ENCODE measurements around the gene TAL1.

GRCh38 chr1:47190857-47191256, 41.2 kb downstream of the TAL1 start:
- TF ChIP-seq, protein P1, sequence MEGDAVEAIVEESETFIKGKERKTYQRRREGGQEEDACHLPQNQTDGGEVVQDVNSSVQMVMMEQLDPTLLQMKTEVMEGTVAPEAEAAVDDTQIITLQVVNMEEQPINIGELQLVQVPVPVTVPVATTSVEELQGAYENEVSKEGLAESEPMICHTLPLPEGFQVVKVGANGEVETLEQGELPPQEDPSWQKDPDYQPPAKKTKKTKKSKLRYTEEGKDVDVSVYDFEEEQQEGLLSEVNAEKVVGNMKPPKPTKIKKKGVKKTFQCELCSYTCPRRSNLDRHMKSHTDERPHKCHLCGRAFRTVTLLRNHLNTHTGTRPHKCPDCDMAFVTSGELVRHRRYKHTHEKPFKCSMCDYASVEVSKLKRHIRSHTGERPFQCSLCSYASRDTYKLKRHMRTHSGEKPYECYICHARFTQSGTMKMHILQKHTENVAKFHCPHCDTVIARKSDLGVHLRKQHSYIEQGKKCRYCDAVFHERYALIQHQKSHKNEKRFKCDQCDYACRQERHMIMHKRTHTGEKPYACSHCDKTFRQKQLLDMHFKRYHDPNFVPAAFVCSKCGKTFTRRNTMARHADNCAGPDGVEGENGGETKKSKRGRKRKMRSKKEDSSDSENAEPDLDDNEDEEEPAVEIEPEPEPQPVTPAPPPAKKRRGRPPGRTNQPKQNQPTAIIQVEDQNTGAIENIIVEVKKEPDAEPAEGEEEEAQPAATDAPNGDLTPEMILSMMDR (conservative IDR thresholded peaks at IDR 0.05 in 1 of 2, IDR thresholded peaks at IDR 0.05 in 1 of 2; ENCODE audit: extremely low read depth in 1 of 2, insufficient read depth in 1 of 2, low read depth in 1 of 2, low read length in 2 of 2), result no peak
- no peak for TF ChIP-seq EZH2 (IDR thresholded peaks at IDR 0.05; ENCODE audit: borderline replicate concordance, low read length)
